ENCODE data around the gene ZRANB3.

- TF ChIP-seq CTCF (IDR thresholded peaks at IDR 0.05; ENCODE audit: low read depth, low read length) (no peak), EZH2phosphoT487 (IDR thresholded peaks at IDR 0.05; ENCODE audit: low read depth) (no peak)
Observed at GRCh38 chr2:135335256-135335655, 195.8 kb downstream of the ZRANB3 start.

Data from OCI-LY3 (cell line).